GM19438 (cell line): ENCODE data around the gene NFX1.
"Not testable (repeated sequence)": the region's sequence is repeated elsewhere in the genome, so short reads cannot be mapped to it uniquely, and the experiment has no call there.

Experiments
- ATAC-seq: cut with Tn5 transposase; IDR thresholded peaks from one replicate; pipeline ENCODE4 v1.9.1; 2021; ENCODE audit warnings: low read depth; ENCODE audit not compliant: unreplicated experiment

The NFX1 gene

GRCh38 chr9:33385536-33385935 lies 95.2 kb downstream of the NFX1 start:
- not testable (repeated sequence) for ATAC-seq

GRCh38 chr9:33385979-33386640 lies 95.8 kb downstream of the NFX1 start:
- ATAC-seq: not testable (repeated sequence)

GRCh38 chr9:33386641-33386996 lies 96.3 kb downstream of the NFX1 start:
- not testable (repeated sequence) for ATAC-seq

GRCh38 chr9:33386998-33387397 lies 96.7 kb downstream of the NFX1 start:
- ATAC-seq: not testable (repeated sequence)

GRCh38 chr9:33388110-33388994 lies 98.0 kb downstream of the NFX1 start:
- ATAC-seq: no peak

- not testable (repeated sequence) for ATAC-seq
Observed at GRCh38 chr9:33391111-33391771, 100.9 kb downstream of the NFX1 start.

GRCh38 chr9:33392591-33393021 lies 102.3 kb downstream of the NFX1 start:
- not testable (repeated sequence) for ATAC-seq

GRCh38 chr9:33393581-33393980 lies 103.3 kb downstream of the NFX1 start:
- ATAC-seq: no peak

- ATAC-seq: not testable (repeated sequence)
Observed at GRCh38 chr9:33393986-33394385, 103.7 kb downstream of the NFX1 start.

GRCh38 chr9:33395159-33395879 lies 105.0 kb downstream of the NFX1 start:
- not testable (repeated sequence) for ATAC-seq

- ATAC-seq: not testable (repeated sequence)
Observed at GRCh38 chr9:33397801-33398200, 107.5 kb downstream of the NFX1 start.

- not testable (repeated sequence) for ATAC-seq
Observed at GRCh38 chr9:33399047-33399446, 108.7 kb downstream of the NFX1 start.

GRCh38 chr9:33401809-33402208 lies 111.5 kb downstream of the NFX1 start:
- ATAC-seq: not testable (repeated sequence)

GRCh38 chr9:33402371-33402770 lies 112.1 kb downstream of the NFX1 start, which contains the start of gene AQP7:
Gene AQP7, minus strand, starts transcription at chr9:33402568. Its CDS starts 1,306 bp downstream, at chr9:33401262.
- ATAC-seq: not testable (repeated sequence)

GRCh38 chr9:33403941-33404787 lies 113.8 kb downstream of the NFX1 start:
- ATAC-seq: no peak

- no peak for ATAC-seq
Observed at GRCh38 chr9:33404788-33405362, 114.6 kb downstream of the NFX1 start.

- no peak for ATAC-seq
Observed at GRCh38 chr9:33407061-33407460, 116.7 kb downstream of the NFX1 start.

- ATAC-seq: no peak
Observed at GRCh38 chr9:33408087-33408486, 117.8 kb downstream of the NFX1 start.

GRCh38 chr9:33414268-33414667 lies 124.0 kb downstream of the NFX1 start:
- ATAC-seq: no peak
